T-helper 9 cell (primary cell): Measurements from ENCODE around the gene FANCI.

ENCODE experiments used
- DNase-seq: peaks from one replicate; pipeline ENCODE4 v3.0.0-alpha.2; 2020
- total RNA-seq, 2 donors: gene quantifications; one replicate each; lab custom pipeline; 2026; lab: John Stamatoyannopoulos, UW

Gene FANCI
- 10.9 to 19.3 reads per million in 2 donors for total RNA-seq

DNA sequence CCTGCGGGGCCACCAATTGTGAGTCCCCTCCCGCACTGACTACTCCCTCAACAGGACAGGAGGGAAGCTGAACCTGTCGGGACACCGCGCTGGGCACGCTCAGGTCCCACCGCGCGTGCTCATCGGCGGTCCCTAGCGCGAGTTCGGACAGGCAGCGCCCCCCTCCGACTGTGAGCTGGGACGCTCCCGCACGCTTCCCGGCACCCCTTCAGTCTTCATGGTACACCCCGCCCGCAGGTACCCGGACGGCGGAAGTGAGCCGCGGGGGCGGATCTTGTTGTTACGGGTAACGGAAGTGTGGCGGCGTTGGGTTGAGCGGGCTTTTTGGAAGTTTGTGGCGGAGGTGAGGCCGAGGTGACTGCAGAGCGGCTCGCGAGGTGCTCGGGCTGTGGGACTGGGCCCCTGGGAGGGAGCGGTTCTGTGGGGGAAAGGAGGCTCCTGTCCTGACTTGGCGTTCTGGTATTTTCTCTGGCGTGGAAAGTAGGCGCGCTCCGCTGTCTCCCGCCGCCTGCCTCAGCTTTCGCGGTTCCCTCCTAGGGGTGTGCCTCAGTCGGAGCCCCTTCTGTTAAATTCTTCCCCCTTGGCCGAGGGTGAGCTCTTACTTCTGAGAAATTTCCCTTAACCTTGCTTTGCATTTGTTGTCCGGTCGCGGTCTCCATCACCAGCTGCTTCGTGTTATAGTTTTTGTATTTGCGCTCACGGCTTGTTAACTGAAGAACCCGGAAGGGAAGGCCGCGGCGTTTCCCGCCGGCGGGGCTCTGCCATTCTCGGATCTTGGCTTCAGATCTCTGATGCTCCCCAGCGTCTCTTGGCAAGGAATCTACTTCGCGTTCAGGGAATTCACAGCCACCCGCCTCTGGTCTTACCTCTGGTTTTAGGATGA is at the start of gene FANCI:
Gene FANCI (plus strand): TSS at position 289 of the 883 bp plus-strand sequence. CDS start 3,669 bp downstream, outside the sequence.
- DNase-seq, result peak; percentile 96

- DNase-seq, result no peak
Observed at GRCh38 chr15:89194608-89195007, 49.2 kb upstream of the FANCI start.

GRCh38 chr15:89195836-89196235 is 47.9 kb upstream of the FANCI start:
- no peak for DNase-seq

DNA sequence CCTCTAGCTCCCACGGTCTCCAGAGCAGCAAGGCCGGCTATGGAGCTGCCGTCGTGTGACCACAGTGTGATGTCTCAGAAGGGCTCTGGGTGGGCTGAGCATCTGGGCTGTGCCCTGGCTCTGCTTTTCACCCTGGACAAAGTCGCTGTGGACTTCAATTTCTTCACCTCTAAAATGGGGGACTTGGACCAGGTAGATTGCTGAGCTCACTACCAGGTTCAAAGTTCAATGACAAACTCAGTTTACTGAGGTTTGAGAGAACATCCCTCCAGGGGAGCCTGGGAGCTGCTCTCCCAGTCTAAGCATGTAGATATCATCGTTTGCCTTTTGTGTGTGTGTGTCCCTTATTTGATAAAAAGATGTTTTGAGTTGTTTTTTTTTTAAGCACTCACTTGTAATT is 47.5 kb upstream of the FANCI start:
- DNase-seq, result no peak

GRCh38 chr15:89196994-89197393 is 46.8 kb upstream of the FANCI start:
- DNase-seq, result no peak

DNA sequence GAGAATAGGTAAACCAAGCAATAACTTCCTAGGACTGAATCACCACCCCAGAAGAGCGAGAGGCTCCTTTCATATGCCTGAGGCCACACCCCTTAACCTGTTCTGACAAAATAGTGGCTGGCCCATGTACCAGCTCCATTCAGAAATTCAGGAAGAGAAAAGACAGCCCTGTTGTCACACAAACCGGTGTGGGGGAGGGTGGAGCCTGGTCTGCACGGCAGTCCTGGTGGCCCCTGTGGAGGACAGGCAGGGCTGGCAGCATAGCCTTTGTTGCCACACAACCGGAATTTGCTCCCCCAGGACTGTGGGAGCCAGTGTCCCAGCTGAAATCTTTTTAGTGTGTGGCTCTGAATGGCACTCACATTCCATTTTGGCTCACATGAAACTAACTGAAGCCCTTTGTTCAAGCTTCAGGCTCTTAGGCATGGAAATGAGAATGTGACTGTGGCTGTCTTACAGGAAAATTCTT is 46.2 kb upstream of the FANCI start:
- no peak for DNase-seq

- no peak for DNase-seq
Observed at GRCh38 chr15:89198196-89198595, 45.6 kb upstream of the FANCI start.

GRCh38 chr15:89198934-89199333 is 44.8 kb upstream of the FANCI start:
- DNase-seq, result no peak

DNA sequence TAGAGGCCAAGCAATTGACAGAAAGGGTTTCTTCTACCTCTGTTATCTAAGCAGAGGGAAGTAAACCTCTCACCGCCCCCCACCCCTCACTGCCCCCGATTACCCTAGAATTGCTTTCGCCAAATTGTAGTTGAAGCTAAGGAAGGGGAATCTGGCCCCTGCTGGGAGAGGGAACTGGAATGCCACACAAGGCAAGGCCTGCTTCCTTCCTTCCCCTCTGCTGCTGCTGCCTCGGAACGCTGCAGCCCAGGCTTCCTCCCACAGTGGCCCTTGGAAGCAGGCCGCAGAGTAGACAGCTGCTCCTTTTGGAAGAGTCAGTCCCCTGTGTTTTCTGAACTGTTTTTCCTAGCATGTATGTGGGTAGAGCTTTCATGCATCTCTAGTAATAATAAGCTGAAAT is 44.0 kb upstream of the FANCI start:
- no peak for DNase-seq

GRCh38 chr15:89200182-89200581 is 43.6 kb upstream of the FANCI start:
- DNase-seq, result no peak

- no peak for DNase-seq
Observed at GRCh38 chr15:89201465-89202005, 42.2 kb upstream of the FANCI start.

DNA sequence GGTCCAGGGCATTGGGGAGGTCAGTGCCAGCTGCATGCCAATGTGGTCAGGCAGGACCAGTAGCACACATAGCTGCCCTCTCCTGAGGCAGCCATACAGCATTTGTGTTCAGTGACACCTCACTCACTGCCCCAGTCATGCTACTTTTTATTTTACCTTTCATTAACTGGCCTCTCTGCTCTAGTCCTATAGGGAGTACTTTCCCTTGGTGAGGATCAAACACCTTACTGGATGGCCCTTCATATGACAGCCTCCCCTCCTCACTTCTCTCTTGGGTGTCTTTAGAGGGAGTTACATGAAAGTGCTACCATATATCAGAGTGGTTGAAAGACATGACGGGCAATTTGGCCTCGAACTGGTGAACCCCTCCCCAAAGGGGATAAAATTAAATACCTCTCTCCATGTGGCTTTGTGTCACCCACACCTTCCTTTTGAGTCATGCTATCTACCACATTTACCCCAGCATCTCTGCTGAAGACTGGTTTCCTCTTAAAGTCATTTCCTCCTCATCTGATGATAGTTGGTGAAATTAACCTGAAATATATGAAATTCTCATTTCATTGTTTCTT is 40.0 kb upstream of the FANCI start:
- no peak for DNase-seq

GRCh38 chr15:89205991-89206585 is 37.7 kb upstream of the FANCI start:
- DNase-seq, result no peak

DNA sequence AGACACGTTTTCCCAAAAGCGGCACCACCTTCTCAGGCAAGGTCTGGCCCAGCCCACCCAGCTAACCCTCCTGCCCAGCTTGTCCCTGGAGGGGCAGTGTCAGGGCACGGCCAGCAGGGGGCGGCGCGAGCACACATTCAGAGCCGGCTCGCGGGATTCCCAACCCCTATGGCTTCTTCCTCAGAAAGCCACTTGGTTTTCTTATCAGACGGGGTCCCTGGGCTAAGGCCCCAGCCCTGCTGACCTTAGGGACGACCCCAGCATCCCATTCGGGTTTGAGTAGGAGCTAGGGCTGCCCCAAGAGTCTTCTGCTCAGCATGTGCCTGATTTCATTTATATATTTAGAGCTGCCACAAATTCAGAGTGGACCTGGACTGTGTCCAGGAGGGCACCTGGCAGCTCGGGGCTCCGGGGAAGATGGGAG is 36.9 kb upstream of the FANCI start:
- DNase-seq, result peak; percentile 65

DNA sequence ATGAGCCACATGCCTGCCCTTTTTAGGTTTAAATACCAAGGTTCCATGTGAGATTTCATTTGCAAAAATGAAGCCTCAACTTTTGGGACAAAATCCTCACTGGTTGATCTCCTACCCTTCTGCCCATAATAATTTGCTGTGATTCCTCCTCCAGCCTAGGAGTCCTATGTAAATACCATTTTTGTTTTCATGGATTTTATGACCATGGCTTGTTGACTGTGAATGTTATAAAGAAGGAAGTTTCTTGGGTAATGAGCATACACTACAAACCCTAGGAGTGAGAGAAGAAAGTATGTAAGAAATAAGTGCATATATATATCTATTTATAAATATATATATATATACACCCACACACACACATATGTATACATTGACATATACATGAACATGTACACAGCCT is 35.5 kb upstream of the FANCI start:
- no peak for DNase-seq

DNA sequence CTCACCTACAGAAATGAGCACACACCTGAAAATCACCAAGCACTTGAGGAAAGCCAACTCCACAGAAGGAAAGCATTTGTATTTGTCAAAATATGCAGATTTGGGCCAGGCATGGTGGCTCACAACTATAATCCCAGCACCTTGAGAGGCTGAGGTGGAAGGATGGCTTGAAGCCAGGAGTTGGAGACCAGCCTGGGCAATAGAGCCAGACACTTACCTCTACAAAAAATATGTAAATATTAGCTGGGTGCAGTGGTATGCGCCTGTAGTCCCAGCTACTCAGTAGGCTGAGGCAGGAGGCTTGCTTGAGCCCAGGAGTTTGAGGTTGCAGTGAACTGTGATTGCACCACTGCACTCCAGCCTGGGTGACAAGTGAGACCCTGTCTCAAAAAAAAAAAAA is 34.7 kb upstream of the FANCI start:
- DNase-seq, result no peak

GRCh38 chr15:89211678-89212170 is 32.1 kb upstream of the FANCI start:
- no peak for DNase-seq

DNA sequence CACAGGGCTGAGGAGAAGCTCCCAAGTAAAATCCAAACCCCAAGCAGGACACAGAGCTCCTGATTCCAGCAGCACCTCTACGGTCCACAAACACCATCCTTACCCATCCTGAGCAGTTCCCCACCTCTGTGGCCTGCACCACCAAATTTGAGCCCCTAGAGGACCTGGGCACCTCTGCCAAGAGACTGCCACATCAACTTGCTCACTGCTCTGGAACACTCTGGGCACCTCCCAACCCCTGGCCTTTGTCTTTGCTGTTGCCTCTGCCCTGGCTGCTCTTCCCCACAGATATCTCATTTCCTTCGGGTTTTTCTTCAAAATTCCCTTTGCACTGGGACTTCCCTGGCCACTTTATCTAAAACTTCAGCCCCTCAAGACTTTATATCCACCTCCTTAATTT is 28.2 kb upstream of the FANCI start:
- no peak for DNase-seq

GRCh38 chr15:89217031-89217430 is 26.7 kb upstream of the FANCI start:
- DNase-seq, result no peak

DNA sequence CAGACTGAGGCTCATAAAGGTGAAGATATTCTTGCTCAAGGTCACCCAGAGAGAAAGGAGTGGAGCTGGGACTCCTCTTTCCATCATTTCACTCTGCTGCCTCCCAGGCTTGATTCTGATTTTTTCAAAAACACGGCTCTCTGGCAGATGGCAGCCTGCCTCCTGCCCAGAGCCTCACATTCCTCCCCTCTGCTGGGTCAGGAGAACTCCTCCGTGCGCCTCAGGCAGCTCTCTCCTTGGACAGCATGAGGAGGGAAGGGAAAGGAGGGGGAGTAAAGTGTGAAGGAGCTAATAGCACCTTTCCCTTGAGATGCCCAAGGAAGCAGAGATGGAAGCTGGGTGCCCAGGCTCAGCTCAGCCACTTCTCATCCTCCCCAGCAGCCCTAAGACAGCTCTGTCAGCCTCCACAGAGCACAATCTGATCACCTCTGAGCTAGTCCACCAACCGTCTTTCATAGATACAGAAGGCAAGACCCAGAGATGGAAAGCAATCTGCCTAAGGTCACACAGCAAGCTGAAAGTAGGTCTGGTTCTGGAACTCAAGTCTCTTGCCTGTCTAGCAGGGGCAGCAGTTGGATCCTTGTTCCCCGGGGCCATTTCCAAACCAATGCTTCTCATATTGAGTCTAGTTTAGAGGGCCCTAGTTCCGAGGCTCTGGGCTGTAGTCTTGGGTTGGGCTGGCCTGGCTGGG is 25.9 kb upstream of the FANCI start:
- DNase-seq, result no peak

DNA sequence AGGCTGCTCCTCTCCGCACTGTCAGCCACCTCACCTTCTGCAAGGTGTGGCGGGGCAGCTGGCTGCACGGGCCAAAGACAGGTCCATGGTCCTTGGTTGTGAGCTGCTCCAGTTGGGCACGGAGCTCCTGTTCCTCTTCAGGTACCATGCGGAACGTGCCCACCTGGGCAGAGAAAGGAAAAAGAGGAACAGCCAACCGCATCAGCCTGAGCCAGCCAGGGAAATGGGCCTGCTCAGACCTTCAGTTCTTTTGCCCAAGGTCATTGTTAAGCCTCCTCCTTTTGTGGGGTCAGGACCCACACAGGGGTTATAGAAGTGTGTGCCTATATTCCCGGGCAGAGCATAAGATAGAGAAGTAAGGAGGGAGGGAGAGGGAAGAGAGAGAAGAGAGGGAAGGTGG is 25.2 kb upstream of the FANCI start:
- DNase-seq, result no peak

DNA sequence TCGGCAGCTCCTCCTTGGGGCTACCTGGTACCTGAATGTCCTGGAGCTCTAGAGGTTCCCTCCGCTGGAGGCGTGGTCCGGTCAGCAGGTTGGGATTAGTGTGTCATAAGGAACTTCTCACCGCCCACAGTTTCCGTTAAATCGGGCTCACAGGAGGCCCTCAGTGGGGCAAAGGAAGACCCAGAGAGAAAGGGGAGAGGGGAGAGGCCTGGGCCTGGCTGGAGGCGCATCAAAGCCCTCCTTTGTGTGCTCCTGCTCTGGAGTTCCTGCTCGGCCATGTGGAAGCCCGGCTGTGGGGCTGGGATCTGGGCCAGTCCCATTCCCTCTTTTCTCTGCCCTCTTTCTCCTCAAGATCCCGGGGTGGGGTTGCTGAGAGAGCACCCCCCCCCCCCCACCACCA is 22.2 kb upstream of the FANCI start, which contains the start of gene RLBP1:
Gene RLBP1 (minus strand): TSS at position 37 of the 400 bp plus-strand sequence. CDS start 2,604 bp downstream, outside the sequence.
- no peak for DNase-seq

DNA sequence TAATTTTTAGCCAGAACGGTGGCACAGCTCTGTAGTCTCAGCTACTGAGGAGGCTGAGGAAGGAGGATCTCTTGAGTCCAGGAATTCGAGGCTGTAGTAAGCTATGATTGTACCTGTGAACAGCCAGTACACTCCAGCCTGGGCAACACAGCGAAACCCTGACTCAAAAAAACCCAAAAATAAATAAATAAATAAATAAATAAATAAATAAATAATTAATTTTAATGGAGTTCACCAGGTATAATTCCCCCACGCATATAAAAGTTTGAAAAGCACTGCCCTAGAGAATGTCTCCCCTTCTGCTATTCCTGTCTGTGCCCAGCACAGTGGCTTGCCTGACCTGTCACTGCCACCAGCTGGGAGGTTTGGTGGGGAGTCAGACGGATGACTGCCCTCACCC is 18.2 kb upstream of the FANCI start:
- DNase-seq, result no peak
